GM21576 (cell line): ENCODE results near the gene GPATCH2.
"Not testable (repeated sequence)": the region's sequence is repeated elsewhere in the genome, so short reads cannot be mapped to it uniquely, and the experiment has no call there.

Source experiments
- ATAC-seq: cut with Tn5 transposase; IDR thresholded peaks from one replicate; pipeline ENCODE4 v1.9.1; 2021; ENCODE audit warnings: mild to moderate bottlenecking, moderate library complexity; ENCODE audit not compliant: unreplicated experiment

Gene GPATCH2

DNA sequence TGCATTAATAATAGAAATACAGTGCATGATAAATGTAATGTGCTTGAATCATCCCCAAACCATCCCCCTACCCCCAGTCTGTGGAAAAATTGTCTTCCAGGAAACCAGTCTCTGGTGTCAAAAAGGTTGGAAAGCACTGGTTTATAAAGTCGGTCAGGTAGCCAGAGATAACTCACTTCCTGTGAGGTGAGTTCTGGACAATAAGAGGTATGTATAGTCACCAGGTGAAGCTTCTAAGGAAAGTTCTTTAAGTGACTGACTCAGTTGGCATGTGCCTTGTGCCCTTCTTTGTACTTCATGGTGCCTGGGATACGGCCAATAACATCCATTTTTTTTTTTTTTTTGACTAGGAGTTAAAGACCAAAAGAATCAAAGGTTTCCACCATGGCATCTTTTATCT, 103.7 kb downstream of the GPATCH2 start:
- no peak for ATAC-seq

DNA sequence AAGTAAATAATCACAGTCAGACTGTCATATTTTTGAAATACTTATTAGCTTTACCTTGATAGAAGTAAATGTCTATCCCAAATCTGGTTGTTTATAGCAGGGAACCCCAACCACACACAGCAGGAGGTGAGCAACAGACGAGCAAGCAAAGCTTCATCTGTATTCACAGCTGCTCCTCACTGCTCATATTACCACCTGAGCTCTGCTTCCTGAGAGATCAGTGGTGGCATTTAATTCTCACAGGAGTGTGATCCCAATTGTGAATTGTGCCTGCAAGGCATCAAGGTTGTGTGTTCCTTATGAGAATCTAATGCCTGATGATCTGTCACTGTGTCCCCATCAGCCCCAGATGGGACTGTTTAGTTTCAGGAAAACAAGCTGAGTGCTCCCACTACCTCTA, 104.3 kb downstream of the GPATCH2 start:
- no peak for ATAC-seq

DNA sequence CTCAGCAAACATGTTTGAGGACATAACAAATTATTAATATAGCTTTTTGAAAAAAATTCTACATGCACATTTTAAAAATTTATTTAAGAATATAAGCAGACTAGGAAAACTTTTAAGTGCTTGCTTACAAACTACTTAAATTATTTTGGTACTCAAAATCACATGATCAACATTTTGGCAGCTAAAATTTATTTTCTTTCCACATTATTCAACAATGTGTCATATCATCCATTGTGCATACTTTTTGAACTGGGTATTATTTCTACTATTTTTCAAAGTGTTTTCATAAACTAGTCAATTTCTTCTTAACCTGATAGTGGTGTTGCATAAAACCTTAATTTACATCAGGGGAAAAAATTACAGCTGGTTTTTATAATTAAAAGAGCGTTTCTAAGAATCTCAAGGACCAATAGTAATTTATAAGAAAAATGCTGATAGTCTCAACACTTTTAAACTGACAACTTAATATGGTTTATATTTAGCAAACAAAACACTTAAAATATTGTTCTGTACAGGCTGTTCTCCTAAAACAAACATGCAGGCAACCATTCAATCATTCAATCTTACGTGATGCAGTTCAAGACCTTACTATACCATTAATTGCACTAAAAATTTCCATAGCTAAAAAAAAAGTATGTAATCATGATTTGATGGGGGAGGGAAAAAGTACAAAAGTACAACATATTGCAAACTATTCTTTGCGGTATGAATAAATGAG, 105.0 kb downstream of the GPATCH2 start:
- no peak for ATAC-seq

DNA sequence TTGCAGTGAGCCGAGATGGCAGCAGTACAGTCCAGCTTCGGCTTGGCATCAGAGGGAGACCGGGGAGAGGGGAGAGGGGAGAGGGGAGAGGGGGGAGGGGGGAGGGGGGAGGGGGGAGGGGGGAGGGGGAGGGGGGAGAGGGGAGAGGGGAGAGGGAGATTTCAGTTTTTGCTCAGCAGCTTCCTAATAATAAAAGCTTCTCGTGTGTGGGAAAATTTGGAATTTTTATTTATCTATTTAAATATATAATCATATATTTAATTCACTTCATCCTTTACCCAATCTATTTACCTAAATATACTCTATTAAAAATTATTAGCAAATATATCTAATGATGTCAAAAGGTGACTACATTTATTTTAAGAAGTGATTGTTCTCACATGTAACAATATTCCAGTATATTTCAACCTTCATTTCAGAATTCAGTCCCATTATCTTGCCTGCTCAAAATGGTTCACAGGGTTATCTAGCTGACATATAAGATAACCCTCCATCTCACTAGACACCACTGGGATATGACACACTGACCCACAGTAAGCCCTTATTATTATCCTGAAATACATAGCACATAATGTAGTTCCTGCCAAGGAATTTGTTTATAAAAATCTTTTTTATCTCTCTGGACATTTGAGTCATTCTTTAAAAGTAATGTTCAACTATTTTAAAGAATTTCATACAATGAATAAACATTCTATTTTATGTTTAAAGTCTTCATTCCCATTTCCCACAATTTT, 105.9 kb downstream of the GPATCH2 start:
- no peak for ATAC-seq

DNA sequence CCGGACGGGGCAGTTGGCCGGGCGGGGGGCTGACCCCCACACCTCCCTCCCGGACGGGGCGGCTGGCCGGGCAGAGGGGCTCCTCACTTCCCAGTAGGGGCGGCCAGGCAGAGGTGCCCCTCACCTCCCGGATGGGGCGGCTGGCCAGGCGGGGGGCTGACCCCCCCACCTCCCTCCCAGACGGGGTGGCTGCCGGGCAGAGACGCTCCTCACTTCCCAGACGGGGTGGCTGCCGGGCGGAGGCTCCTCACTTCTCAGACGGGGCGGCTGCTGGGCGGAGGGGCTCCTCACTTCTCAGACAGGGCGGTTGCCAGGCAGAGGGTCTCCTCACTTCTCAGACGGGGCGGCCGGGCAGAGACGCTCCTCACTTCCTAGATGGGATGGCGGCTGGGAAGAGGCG, 107.0 kb downstream of the GPATCH2 start:
- not testable (repeated sequence) for ATAC-seq

DNA sequence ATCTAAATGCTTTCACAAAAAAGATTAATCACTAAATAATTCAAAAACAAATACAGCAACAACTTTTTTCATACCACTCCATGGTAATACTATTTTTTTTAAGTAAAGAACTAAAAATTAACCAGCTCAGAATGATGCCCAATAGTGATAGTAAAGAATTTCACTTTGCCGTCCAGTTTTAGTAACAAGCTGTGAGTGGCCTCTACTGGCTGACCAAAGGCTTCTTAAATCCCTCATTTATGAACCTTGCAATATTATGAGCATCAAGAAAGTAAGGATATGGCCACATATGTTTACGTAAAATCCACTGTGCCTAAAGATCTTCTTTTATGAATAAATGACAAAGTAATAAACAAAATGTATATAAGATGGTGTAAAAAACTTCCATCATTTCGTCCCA, 108.6 kb downstream of the GPATCH2 start:
- no peak for ATAC-seq

DNA sequence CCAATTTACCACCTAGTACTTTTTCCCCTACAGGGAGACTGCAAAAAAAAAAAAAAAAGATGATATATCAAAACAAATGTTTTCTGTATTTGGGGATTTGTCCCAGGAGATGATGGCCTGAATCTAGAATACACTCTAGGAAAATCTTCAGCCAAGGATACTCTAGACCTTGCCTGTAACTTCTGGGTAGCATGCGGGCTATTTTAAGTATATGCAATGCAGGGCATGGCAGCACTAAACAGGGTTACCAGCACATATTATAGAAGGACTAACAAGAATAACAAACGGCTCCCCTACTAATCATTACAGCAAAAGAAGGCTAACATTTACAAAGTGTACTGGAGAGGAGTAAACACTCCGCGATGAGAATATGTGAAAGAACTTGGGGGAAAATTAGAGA, 109.6 kb downstream of the GPATCH2 start:
- ATAC-seq: no peak

DNA sequence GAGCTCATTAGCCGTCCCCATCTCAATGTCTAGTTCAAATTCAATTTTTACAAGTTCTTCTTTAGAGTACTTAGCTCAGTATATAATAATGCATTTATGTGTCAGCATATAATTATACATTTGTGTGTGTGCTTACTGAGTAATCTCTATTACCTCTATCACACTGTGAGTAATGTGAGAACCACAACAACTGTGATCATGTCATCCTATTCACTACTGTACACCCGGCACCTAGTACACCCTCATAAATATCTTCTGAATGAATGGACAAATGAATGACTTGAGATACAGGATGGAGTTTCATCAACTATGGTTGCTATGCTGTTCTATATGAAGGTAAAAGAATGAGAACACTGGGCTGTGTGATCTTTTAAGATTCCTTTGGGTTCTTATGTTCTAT, 124.0 kb downstream of the GPATCH2 start:
- no peak for ATAC-seq

DNA sequence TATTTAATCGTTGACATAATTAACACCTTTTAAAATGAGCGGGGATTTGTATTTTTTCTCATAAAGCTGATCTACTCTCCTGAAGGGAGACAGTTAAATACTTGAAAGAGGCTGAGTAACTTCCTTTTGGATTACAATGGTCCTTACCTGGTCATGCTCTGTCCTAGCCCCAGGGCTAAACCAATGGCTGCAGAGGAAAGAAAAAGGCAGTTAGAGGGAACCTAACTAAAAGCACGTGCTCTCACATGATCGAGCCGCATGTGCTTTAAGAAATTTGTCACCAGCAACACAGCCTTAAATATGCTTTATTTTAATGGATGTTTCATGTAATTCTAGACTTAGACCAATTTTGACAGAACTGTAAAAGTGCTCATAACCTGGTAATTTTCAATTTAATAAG, 132.7 kb downstream of the GPATCH2 start:
- no peak for ATAC-seq

DNA sequence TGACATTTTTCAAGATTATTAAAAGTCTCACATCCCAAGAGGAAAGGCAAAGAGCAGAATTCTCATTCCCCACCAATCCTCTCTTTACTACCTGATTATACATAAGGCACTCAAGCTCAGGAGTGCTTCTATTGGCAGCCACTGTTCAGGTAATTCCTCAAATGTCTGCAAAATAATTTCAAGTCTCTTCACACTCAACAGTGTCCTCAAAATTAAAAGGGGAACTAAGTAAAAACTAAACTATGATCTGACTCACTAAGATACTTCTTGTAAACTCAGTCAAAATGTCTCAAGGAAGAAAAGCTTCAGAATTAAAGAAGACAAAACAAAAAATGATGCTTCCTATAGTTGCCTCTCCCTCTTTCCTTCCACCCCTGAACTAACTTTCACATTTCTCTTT, 135.6 kb downstream of the GPATCH2 start:
- ATAC-seq: peak; percentile 92

DNA sequence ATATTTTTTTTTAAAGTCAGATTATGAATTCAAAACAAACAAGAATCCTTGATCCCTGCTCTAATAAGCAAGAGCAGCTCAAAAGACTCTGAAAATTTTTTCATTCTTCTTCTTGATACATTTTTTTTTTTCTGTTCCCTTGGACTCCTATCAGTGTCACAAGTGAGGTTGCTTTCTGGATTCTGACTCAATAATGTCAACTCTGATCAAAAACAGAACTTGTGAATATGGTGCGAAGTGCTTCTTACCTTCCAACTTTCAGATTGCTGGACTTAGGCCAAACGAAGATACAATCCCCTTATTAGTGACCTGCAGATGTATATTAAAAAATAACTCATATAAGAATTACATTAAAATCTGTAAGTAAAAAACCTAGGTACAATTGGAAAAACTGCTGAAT, 136.1 kb downstream of the GPATCH2 start:
- peak; percentile 56 for ATAC-seq

DNA sequence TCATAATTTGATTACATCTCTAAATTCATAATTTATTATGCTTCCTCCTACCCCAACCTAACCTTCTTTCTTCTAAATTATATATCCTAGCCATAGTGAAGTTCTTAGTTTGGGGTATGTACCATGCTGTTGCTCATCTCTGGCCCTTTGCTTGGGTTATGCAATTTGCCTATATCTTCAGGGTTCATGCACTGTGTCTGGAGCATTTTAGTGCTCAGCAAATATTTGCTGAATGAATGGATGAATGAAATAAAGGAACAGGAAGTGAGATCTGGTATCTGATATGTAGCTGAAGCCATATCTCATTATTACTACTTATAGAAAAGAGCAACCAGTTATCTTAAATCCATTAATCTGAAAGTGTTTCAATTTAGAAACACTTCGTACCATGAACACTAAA, 137.6 kb downstream of the GPATCH2 start:
- ATAC-seq: no peak

DNA sequence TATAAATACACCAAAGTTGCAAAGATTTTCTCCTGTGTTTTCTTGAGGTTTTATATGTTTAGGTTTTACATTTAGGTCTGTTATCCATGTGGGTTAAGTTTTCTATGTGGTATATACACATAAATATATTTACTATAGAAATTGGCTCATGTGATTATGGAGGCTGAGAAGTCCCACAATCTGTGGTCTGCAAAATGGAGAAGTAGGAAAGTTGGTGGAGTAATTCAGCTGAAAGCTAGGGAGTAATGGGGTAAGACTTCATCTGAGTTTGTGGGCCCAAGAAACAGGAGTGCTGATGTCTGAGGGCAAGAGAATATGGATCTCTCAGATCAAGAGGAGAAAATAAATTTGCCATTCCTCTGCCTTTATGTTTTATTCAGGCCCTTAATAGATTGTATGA, 146.0 kb downstream of the GPATCH2 start:
- no peak for ATAC-seq

DNA sequence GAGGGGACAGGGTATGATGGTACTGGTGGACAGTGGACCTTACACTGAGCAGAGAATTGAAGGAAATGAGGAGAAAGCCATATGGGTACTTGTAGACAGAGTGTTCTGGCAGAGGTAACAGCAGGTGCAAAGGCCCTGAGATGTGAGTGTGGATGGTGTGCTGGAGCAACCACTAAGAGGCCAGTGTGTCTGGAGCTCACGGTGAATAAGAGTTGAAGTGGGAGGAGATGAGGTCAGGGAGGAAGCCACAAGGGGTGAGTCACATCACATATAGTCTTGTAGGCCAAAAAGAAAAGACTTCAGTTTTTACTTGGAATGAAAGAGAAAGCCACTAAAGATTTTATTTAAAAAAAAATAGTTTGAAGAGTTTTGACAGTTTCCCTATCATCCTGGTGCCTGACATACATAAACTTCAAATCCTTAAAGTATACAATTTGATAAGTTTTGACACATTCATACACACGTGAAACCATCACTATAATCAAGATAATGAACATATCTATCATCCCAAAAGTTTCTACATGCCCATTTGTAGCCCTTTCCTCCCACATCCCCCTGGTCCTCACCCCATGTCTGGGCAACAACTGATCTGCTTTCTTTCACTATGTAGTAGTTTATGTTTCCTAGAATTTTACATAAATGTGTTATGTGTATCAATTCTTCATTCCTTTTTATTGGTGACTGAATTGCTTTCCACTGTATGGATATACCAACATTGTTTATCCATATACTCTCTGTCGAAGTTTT, 148.4 kb downstream of the GPATCH2 start:
- peak; percentile 99 for ATAC-seq

DNA sequence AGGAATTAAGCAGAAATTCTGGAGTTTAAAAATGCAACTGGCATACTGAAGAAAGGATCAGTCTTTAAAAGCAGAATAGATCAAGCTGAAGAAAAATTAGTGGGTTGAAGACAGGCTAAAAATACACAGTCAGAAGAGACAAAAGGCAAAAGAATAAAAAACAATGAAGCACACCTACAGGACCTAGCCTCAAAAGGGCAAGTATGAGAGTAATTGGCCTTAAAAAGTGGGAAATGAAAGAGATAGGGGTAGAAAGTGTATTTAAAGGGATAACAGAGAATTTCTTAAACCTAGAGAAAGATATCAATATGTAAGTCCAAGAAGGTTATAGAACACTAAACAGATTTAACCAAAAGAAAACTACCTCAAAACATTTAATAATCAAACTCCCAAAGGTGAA, 152.4 kb downstream of the GPATCH2 start:
- no peak for ATAC-seq

DNA sequence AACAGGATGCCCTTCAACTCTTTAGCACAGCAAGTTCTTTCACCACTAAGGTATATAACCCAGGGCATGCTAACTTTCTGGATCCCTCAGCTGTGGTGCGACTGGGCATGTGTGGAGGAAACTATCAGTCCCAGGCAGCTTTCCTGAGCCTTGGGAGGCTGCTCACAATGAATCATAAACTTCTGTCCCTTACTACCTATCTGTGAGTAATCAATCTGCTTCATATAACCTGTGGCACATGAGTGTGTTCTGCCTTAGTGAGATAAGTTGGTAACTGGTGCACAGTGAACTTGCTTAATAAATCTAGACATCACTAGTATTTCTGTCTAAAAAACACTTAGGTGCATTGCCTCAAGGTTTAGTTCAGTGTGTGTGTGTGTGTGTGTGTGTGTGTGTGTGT, 158.0 kb downstream of the GPATCH2 start:
- ATAC-seq: no peak

DNA sequence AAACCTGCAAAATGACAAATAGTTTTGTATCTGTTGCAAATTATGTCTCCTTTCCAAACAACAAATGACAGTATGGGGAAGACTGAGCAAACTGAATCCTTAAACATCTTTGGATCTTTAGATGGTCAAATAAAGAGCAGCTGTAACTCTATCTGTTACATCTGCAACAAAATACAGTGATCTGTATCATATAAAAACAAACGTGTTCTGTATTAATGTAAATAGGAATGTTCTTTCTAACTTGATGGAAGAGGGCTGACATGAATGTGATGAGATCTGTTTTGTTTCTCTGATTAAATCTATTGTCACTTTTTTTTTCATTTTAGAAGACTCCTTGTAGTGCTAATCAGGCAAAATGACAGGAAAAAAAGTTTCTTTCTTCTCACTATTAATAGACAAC, 159.5 kb downstream of the GPATCH2 start:
- no peak for ATAC-seq

DNA sequence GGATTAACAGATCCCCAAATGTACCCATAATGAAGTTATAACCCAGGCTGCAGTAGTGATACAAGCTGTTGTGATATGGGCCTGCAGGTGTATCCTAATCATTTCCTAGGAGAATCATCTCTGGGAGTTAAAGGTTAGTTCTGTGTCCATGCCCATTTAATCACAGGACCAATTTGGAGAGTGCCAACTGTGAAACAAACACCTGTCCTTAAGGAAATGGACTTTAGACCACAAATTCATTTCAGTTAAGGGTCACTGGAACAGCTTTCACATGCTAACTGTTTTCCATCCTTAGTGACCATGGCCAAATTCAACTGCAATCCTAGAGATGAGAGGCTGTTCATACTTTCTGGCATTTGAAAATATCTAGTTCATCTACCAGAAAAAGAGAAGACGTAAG, 160.9 kb downstream of the GPATCH2 start:
- ATAC-seq: no peak

DNA sequence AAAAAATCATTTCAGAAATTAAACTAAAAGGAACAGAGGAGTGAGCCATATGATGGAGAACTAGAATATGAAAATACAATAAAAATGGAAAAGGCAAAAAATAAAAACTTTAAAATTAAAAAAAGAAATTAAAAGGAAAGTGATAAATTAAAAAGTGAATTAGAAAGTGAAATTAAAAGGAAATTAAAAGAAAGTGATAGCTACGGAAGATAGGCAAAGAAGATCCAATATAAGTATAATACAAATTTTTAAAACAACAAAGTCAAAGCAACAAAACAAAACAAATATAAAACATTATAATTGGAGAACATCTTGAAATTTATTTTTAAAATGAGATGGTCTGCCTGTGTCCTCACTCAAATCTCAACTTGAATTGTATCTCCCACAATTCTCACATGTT, 165.8 kb downstream of the GPATCH2 start:
- ATAC-seq: no peak

DNA sequence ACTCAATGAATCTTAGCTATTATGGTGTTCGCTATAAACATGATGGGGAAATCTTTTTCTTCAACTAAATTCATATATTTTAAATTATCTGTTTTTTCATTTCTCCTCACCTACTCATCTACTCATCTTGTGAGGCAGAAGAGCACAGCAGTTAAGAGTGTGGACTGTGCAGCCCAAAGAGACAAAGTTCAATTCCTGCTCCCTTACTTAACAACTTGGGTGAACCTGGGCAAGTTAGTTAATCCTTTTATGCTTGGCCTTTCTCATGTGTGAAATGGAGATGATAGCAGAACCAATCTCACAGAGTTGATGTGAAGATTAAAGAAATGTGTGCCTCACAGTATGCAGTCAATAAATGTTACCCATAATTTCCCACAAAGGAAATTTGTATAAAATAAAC, 168.2 kb downstream of the GPATCH2 start:
- ATAC-seq: no peak

DNA sequence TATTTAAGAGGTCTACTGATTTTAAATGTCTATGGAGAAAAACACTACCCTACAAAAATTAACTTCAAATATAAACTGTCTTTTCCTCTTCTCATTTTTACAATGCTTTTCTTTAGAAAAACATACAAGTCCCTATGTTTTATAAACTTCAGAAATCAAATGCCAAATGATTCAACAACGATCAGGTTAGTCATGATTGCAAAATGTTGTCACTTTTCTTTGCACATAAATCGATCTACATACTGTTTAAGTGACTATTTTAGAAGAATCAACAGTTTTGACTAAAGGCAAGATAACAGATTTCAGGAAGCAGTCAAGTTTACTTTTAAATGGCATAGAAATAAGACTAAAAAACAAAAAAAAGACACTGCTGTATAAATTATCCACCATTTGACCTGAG, 168.7 kb downstream of the GPATCH2 start:
- ATAC-seq: no peak

DNA sequence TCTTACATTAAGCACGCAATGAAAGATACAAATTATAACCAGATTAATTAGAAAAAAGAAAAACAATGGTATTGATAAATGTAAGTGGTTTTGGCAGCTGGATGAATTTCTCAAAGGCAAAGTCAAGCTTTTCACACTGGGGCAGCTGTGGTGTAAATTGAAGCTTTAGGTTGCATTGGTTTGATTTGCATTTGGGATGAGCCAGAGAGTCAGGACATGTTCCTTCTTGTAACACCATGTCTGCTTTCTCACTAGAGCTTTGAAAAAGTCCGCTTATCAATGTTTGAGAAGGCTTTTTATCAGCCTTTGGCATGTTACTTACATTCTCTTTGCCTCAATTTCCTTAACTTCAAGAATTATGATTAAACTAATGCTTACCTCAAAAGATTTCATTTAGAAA, 173.9 kb downstream of the GPATCH2 start:
- ATAC-seq: no peak
